Heart right ventricle (tissue), 16 donors: ENCODE data around the gene CDSN. TPM values are rescaled to one million over a fixed set of nuclear protein-coding genes. Genes with fewer than 3 reads are reported as not detected.

Source experiments
- ATAC-seq, 8 donors: fragments of 200-7000 bp; cut with Tn5 transposase; one replicate each; pipeline ENCODE4 v1.9.1; 2020; ENCODE audit warnings: mild to moderate bottlenecking in 8 of 8, moderate library complexity in 8 of 8, moderate number of reproducible peaks in 1 of 8
- DNase-seq, 2 donors: peaks; one replicate each; pipeline ENCODE4 v3.0.0-alpha.2; 2020
- H3K27ac ChIP-seq, 10 donors: fragments of 200-600 bp; sonication (generic) in 2 of 10; one replicate each; pipeline versions ENCODE4 v1.5.0 to v1.8.0; 2020 to 2022; ENCODE audit warnings: mild to moderate bottlenecking in 3 of 10
- H3K27me3 ChIP-seq, 7 donors: fragments of 200-600 bp; one replicate each; pipeline ENCODE4 v1.8.0; 2021 to 2022; ENCODE audit warnings: mild to moderate bottlenecking in 2 of 7
- H3K36me3 ChIP-seq, 9 donors: fragments of 200-600 bp; sonication (generic) in 1 of 9; one replicate each; pipeline versions ENCODE4 v1.5.0 to v1.8.0; 2020 to 2022; ENCODE audit warnings: mild to moderate bottlenecking in 2 of 9
- H3K4me1 ChIP-seq, 9 donors: fragments of 200-600 bp; sonication (generic) in 1 of 9; one replicate each; pipeline versions ENCODE4 v1.5.0 to v1.8.0; 2020 to 2022; ENCODE audit warnings: mild to moderate bottlenecking in 4 of 9
- H3K4me3 ChIP-seq, 10 donors: fragments of 200-600 bp; sonication (generic) in 2 of 10; one replicate each; pipeline versions ENCODE4 v1.5.0 to v1.8.0; 2020 to 2022; ENCODE audit warnings: mild to moderate bottlenecking in 7 of 10, moderate library complexity in 2 of 10
- H3K9me3 ChIP-seq, 11 donors: fragments of 200-600 bp in 10 of 11; sonication (generic) in 2 of 11; one replicate each; pipeline versions ENCODE4 v1.5.0 to v1.8.0; 2013 to 2022; ENCODE audit warnings: mild to moderate bottlenecking in 2 of 11, control low read depth in 1 of 11, moderate library complexity in 1 of 11
- WGBS, 2 donors: extraction: QIAGEN DNeasy Blood & Tissue Kit; methylation state at CpG; one replicate each; pipeline ENCODE4 v1.1.7; 2013; ENCODE audit warnings: inconsistent platforms in 1 of 2; 5-methylcytosine and 5-hydroxymethylcytosine counted together
- intact Hi-C, 10 donors: fragments of 100-400 bp; cut with DNase I; formaldehyde crosslinking; loops; one replicate each; pipeline versions ENCODE4 v1.11.1 to v1.14.2; 2022
- polyA plus RNA-seq, 2 donors: library from polyadenylated mRNA; stranded (reverse); fragments of 200-250 nt; gene quantifications; one replicate each; pipeline ENCODE4 v1.2.3, GENCODE V29; 2013
- total RNA-seq, 10 donors: library from RNA; stranded (reverse); fragmentation: NEBNext Ultra II Directional in 3 of 10; extraction: Animal tissue kit (Norgen Biotek cat#: 25700) in 3 of 10; gene quantifications; one replicate each; pipeline versions ENCODE4 v1.2.1 to v1.2.4, GENCODE V29; 2021 to 2023
- TF ChIP-seq, protein P1 (sequence below), 9 donors: fragments of 200-600 bp; sonication (generic) in 2 of 9; IDR thresholded peaks; one replicate each; pipeline versions ENCODE4 v1.5.0 to v1.8.0; 2021 to 2022; ENCODE audit warnings: antibody characterized with exemption in 9 of 9, mild to moderate bottlenecking in 5 of 9, moderate library complexity in 1 of 9
- donor health status: Arrhythmogenic right ventricular cardiomyopathy.
- donor health status: ischemic (EF 13 %, LVEDD 7.1; RV severe dilation, severe dysfunction).
- donor health status: healthy with polysubstance abuse.
- donor health status: DM: no; HTN: yes; CAD: no.
- donor health status: DM: no; HTN: no; CAD: no.
- donor health status: ischemic (EF 25% LVEDD 6.9; RV normal size, moderate dysfunction).
- donor health status: ischemic (EF 25% LVEDD 5.7; RV mildly dilated, moderate dysfunction).
- donor health status: healthy.
- donor health status: DM: yes; HTN: yes; CAD: no.
- donor health status: Ischemic cardiomyopathy.
- donor health status: ischemic (EF 35%, LVEDD 5.7; RV mildly dilated, moderate dysfunction).
- donor health status: nonischemic (EF 11% LVEDD 7.7; RV severe dilation, severe dysfunction).
- donor health status: DM: yes; HTN: yes; CAD: no.
- donor health status: PGD.
- donor health status: ischemic (EF 29% LVEDD 5.4; RV normal size, mild dysfunction).
- donor health status: nonischemic (EF 23%, LVEDD 6.1; RV moderate dilation, normal function).

CDSN gene
- total and polyA plus RNA-seq, 12 donors: 0.01 to 0.15 (median 0.11) TPM; not detected in 9

DNA sequence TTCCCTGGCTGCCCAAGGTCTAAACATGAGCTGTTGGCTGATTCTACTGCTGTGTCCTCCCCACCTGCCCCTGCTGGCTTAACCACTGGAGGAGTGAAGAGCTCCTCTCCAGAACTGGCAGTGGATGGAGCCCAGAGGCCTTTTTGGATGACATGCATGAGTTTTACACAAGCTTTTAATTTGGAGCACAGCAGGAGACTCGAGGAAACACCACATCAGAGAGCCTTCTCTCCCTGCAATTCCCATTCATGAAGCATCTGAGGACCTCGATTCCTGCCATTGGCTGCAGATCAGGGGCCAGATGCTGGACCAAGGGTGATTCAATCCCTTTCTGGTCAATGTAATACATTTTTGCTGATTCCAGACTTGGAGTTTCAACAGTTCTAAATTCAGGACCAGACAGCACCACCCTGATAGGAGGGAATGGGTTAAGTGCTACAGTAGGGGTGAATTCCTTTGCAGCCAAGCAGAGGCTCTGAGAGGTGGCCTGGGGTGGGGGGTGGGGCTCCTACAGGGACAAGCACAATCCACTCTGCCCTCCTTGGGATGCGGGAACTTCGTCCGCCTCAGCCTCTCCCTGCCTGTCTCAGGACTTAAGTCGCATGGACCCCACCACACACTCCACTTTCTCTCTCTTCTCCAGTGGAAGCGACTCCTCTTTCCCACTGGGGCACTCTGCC lies 6.2 kb downstream of the CDSN start:
- no peaks in the 10 kb centered on the region for H3K9me3 ChIP-seq
- WGBS, 2 donors: 68 to 69% methylated on average over 7 of the region's 7 CpGs
- peak overlapping the region in 3 of 10 donors; percentile 21 to 32 (median 25) for H3K4me3 ChIP-seq
- H3K4me1 ChIP-seq: peaks cover 6 to 53% (median 40%) of the 10 kb centered on the region in 9 donors
- TF ChIP-seq, protein P1, sequence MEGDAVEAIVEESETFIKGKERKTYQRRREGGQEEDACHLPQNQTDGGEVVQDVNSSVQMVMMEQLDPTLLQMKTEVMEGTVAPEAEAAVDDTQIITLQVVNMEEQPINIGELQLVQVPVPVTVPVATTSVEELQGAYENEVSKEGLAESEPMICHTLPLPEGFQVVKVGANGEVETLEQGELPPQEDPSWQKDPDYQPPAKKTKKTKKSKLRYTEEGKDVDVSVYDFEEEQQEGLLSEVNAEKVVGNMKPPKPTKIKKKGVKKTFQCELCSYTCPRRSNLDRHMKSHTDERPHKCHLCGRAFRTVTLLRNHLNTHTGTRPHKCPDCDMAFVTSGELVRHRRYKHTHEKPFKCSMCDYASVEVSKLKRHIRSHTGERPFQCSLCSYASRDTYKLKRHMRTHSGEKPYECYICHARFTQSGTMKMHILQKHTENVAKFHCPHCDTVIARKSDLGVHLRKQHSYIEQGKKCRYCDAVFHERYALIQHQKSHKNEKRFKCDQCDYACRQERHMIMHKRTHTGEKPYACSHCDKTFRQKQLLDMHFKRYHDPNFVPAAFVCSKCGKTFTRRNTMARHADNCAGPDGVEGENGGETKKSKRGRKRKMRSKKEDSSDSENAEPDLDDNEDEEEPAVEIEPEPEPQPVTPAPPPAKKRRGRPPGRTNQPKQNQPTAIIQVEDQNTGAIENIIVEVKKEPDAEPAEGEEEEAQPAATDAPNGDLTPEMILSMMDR (IDR thresholded peaks at IDR 0.05): peak in 1 of 9 donors; percentile 11
- DNase-seq: no peak
- intact Hi-C loops: no loop called here
- peaks cover 0 to 11% (median 0%) of the 10 kb centered on the region in 7 donors for H3K27me3 ChIP-seq
- no peaks in the 10 kb centered on the region for H3K36me3 ChIP-seq
- ATAC-seq: peak in 3 of 8 donors; percentile 3 to 12 (median 5)
- peak overlapping the region; percentile 29 to 80 (median 66) for H3K27ac ChIP-seq

DNA sequence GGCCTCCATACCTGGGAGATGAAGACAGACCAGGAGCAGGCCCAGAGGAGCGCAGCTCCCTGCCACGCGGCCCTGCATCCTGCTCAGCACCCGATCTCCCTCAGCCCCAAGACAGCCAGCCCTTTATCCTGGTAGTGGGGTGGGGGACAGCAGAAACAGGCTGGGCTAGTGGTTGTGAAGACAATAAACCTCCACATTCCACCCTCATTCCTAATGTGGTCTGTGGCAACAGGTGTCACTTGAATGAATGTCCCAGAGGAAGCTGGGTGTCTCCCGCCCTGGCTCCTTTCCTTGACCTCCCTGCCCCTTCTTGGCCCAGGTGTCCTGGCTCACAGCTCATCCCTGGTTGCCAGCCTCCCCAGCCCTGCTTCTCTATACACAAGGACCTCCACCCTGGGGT lies 7.8 kb downstream of the CDSN start, which contains the start of gene C6orf15:
Gene C6orf15 (minus strand): TSS at position 98 of the 400 bp plus-strand sequence. CDS start 20 bp downstream, at position 78.
- Histone ChIP-seq H3K4me3 (no peak within 1 kb of the TSS), H3K27ac (peak within 1 kb of the TSS in 2 of 10 donors; percentile 36 to 78), H3K9me3 (no peaks in the 10 kb centered on the region), H3K4me1 (peaks cover 6 to 47% (median 38%) of the 10 kb centered on the region in 9 donors), H3K27me3 (peaks cover 0 to 11% (median 0%) of the 10 kb centered on the region in 7 donors), H3K36me3 (no peaks in the 10 kb centered on the region)
- 85 to 94% methylated on average over 5 of the region's 5 CpGs for WGBS, 2 donors
- intact Hi-C loops: no loop called here
- TF ChIP-seq, protein P1 (IDR thresholded peaks at IDR 0.05): no peak
- DNase-seq (no peak), ATAC-seq (no peak)

DNA sequence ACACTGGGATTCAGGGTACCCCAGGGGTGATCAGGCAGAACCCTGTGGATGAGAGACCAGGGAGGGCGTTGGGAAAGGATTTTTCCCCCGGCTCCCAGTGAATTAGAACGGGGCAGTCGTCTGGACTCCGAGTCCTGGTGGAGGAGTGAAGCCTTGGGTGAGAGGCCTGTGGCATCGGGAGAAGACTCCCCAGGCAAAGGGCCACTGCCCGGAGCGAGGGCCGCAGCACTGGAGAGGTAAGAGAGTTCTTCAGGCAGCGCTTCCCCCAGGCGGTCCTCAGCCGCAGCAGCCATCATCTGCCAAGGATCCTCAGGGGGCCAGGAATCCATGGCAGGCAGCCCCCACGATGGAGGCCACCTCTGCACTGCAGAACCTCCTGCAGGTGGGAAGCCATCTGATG lies 8.5 kb downstream of the CDSN start:
- H3K36me3 ChIP-seq: no peaks in the 10 kb centered on the region
- ATAC-seq (no peak), DNase-seq (no peak)
- H3K9me3 ChIP-seq: no peaks in the 10 kb centered on the region
- H3K4me1 ChIP-seq: peaks cover 6 to 39% (median 31%) of the 10 kb centered on the region in 9 donors
- TF ChIP-seq, protein P1 (IDR thresholded peaks at IDR 0.05): no peak
- no peak overlapping the region for H3K4me3 ChIP-seq
- intact Hi-C loops: no loop called here
- H3K27me3 ChIP-seq: peaks cover 0 to 11% (median 0%) of the 10 kb centered on the region in 7 donors
- WGBS, 2 donors: 86 to 90% methylated on average over 13 of the region's 13 CpGs
- H3K27ac ChIP-seq: no peak overlapping the region

DNA sequence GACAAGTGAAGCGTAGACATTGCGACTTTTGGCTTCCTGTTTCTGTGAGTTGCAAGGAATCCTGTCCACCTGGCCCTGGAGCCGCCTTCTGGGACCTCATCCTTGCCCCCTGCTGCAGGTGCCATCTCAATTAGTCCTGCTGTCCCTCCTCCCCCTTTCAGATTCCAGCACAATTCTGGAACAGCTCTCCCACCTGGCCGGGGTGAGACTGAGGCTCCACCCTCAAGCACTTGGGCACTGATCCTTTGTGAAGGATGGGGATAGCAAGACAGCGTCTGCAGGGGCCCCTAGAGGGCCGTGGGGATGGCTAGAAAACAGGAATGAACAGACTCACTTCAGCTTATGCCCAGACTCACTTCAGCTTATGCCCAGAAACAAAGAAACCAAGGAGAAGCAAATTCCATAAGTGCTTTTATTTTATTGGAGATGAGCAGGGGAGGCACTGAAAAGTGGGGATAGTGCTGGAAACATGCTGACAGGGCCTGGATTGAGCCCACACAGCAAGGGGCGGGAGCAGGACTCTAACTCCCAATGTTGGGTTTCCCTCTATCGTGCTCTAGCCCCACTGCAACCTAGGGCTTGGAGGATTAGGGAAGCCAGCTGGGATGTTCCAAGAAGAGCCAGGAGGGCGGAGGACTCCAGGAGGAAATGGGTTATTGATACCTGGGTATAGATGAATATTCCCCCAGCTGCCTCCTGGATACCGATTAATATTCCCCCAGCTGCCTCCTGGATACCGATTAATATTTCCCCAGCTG lies 9.2 kb downstream of the CDSN start:
- H3K4me3 ChIP-seq: no peak overlapping the region
- H3K4me1 ChIP-seq: peaks cover 6 to 32% (median 24%) of the 10 kb centered on the region in 9 donors
- DNase-seq: no peak
- ATAC-seq: no peak
- H3K9me3 ChIP-seq: no peaks in the 10 kb centered on the region
- H3K27me3 ChIP-seq: peaks cover 0 to 11% (median 0%) of the 10 kb centered on the region in 7 donors
- TF ChIP-seq, protein P1 (IDR thresholded peaks at IDR 0.05): no peak
- 70 to 75% methylated on average over 11 of the region's 11 CpGs for WGBS, 2 donors
- no peak overlapping the region for H3K27ac ChIP-seq
- no peaks in the 10 kb centered on the region for H3K36me3 ChIP-seq
- intact Hi-C loops: no loop called here
